Measurements from ENCODE around the gene TET2.

DNA sequence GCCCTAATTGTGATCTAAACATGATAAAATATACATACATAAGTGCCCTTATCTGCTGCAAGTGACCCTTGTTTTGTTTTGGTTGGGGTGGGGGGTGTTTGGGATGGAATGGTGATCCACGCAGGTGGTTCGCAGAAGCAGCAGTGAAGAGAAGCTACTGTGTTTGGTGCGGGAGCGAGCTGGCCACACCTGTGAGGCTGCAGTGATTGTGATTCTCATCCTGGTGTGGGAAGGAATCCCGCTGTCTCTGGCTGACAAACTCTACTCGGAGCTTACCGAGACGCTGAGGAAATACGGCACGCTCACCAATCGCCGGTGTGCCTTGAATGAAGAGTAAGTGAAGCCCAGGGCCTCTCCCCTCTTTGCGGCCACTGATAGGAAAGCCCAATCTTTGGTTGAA lies 96.8 kb downstream of the TET2 start:
- TF ChIP-seq CTCF (IDR thresholded peaks at IDR 0.05) = no peak
- no peak for TF ChIP-seq POLR2A (IDR thresholded peaks at IDR 0.05)

All from right lobe of liver (tissue), 4 donors.